Common myeloid progenitor, CD34-positive (primary cell): ENCODE results near the gene CIAO3.

Experiments used
- CTCF ChIA-PET: fragments of 350-600 bp; sonication (Branson Sonifier 250); formaldehyde crosslinking; loops from one replicate; lab custom pipeline; 2021; ENCODE audit warnings: antibody characterized with exemption; lab: Charles Lee
- POLR2A ChIA-PET: fragments of 350-600 bp; sonication (Branson Sonifier 250); formaldehyde crosslinking; loops from one replicate; lab custom pipeline; 2021; ENCODE audit warnings: antibody characterized with exemption; lab: Charles Lee
- DNase-seq, 3 donors: peaks; one replicate each; pipeline versions ENCODE4 v3.0.0 to v3.0.0-alpha.2; 2013
- H3K27ac ChIP-seq, 2 experiments: 1 replicate in 1 of 2; 2 replicates in 1 of 2; pipeline ENCODE4 v1.7.0; 2013; ENCODE audit warnings: inconsistent platforms in 2 of 2, low read length in 2 of 2, mild to moderate bottlenecking in 2 of 2, low read depth in 1 of 2, moderate library complexity in 1 of 2; ENCODE audit not compliant: severe bottlenecking in 2 of 2, insufficient read depth in 1 of 2, poor library complexity in 1 of 2
- H3K27me3 ChIP-seq, 5 experiments: replicated peaks in 2 of 5; 1 replicate in 3 of 5; 2 replicates in 2 of 5; pipeline versions ENCODE4 v1.6.1 to v1.7.0; 2013; ENCODE audit warnings: low read length in 4 of 5, mild to moderate bottlenecking in 2 of 5, moderate library complexity in 2 of 5, inconsistent platforms in 1 of 5; ENCODE audit not compliant: insufficient read depth in 5 of 5, control insufficient read depth in 4 of 5
- H3K36me3 ChIP-seq, 4 experiments: 1 replicate in 2 of 4; 2 replicates in 2 of 4; pipeline versions ENCODE4 v1.6.1 to v1.7.0; 2013; ENCODE audit warnings: low read length in 3 of 4, control low read depth in 1 of 4, mild to moderate bottlenecking in 1 of 4; ENCODE audit not compliant: control insufficient read depth in 4 of 4, insufficient read depth in 4 of 4
- H3K4me1 ChIP-seq, 4 experiments: 1 replicate in 3 of 4; 2 replicates in 1 of 4; pipeline versions ENCODE4 v1.6.1 to v1.7.1; 2013; ENCODE audit warnings: low read length in 3 of 4, mild to moderate bottlenecking in 3 of 4, control low read depth in 1 of 4, inconsistent platforms in 1 of 4, moderate library complexity in 1 of 4; ENCODE audit not compliant: control insufficient read depth in 4 of 4, insufficient read depth in 4 of 4; ENCODE audit errors: control extremely low read depth in 1 of 4
- H3K4me3 ChIP-seq, 7 experiments: 1 replicate in 4 of 7; 2 replicates in 3 of 7; pipeline versions ENCODE4 v1.5.1 to v1.7.0; 2013; ENCODE audit warnings: mild to moderate bottlenecking in 7 of 7, low read length in 6 of 7, moderate library complexity in 6 of 7, inconsistent platforms in 2 of 7, low read depth in 2 of 7, control low read depth in 1 of 7; ENCODE audit not compliant: insufficient read depth in 4 of 7, control insufficient read depth in 1 of 7; ENCODE audit errors: extremely low read depth in 1 of 7
- H3K9me3 ChIP-seq, 5 experiments: 1 replicate in 4 of 5; 2 replicates in 1 of 5; pipeline versions ENCODE4 v1.6.1 to v1.7.1; 2013; ENCODE audit warnings: low read length in 4 of 5, mild to moderate bottlenecking in 2 of 5, inconsistent platforms in 1 of 5, low read depth in 1 of 5, moderate library complexity in 1 of 5; ENCODE audit not compliant: control insufficient read depth in 4 of 5, insufficient read depth in 2 of 5; ENCODE audit errors: control extremely low read depth in 1 of 5
- WGBS: methylation state at CpG from one replicate; pipeline ENCODE4 v1.1.5; 2013; ENCODE audit not compliant: insufficient coverage; 5-methylcytosine and 5-hydroxymethylcytosine counted together

The CIAO3 gene

GRCh38 chr16:764848-765487, 24.2 kb upstream of the CIAO3 start:
- Histone ChIP-seq H3K4me3 (no peak overlapping the region), H3K36me3 (no peaks in the 10 kb centered on the region), H3K4me1 (peaks cover 0 to 11% (median 3%) of the 10 kb centered on the region in 4 experiments), H3K27ac (no peak overlapping the region), H3K27me3 (no peaks in the 10 kb centered on the region), H3K9me3 (no peaks in the 10 kb centered on the region)
- WGBS = 96% methylated on average over 36 of the region's 38 CpGs
- CTCF ChIA-PET = no interaction called here
- POLR2A ChIA-PET = no interaction called here
- no peak for DNase-seq

- ChIA-PET POLR2A (no interaction called here), CTCF (interaction anchor here (1.0 kb wide), 1 partner anchor 21 kb away, joined by 4 read pairs; no protein-coding TSS in a partner anchor)
- no peaks in the 10 kb centered on the region for H3K27me3 ChIP-seq
- peaks cover 0 to 7% (median 3%) of the 10 kb centered on the region in 4 experiments for H3K4me1 ChIP-seq
- 90% methylated on average over 13 of the region's 20 CpGs for WGBS
- no peak for DNase-seq
- H3K4me3 ChIP-seq = no peak overlapping the region
- H3K9me3 ChIP-seq = no peaks in the 10 kb centered on the region
- no peak overlapping the region for H3K27ac ChIP-seq
- no peaks in the 10 kb centered on the region for H3K36me3 ChIP-seq
Measured at GRCh38 chr16:764184-764750, 23.5 kb upstream of the CIAO3 start.

- Histone ChIP-seq H3K9me3 (no peaks in the 10 kb centered on the region), H3K27ac (no peak overlapping the region), H3K36me3 (no peaks in the 10 kb centered on the region), H3K27me3 (no peaks in the 10 kb centered on the region), H3K4me1 (peaks cover 0 to 7% (median 2%) of the 10 kb centered on the region in 4 experiments), H3K4me3 (no peak overlapping the region)
- CTCF ChIA-PET = interaction anchor here (1.0 kb wide), 1 partner anchor 22 kb away, joined by 4 read pairs; no protein-coding TSS in a partner anchor
- 95% methylated on average over 14 of the region's 21 CpGs for WGBS
- POLR2A ChIA-PET = no interaction called here
- DNase-seq = no peak
Measured at GRCh38 chr16:763369-764183, 22.8 kb upstream of the CIAO3 start.

- Histone ChIP-seq H3K9me3 (no peaks in the 10 kb centered on the region), H3K27ac (no peak overlapping the region), H3K27me3 (no peaks in the 10 kb centered on the region), H3K4me1 (peaks cover 0 to 10% (median 5%) of the 10 kb centered on the region in 4 experiments), H3K36me3 (no peaks in the 10 kb centered on the region), H3K4me3 (no peak overlapping the region)
- 96% methylated on average over 11 of the region's 17 CpGs for WGBS
- ChIA-PET POLR2A (no interaction called here), CTCF (interaction anchor here (0.7 kb wide), 1 partner anchor 25 kb away, joined by 3 read pairs; no protein-coding TSS in a partner anchor)
- no peak for DNase-seq
Measured at GRCh38 chr16:762595-763268, 21.9 kb upstream of the CIAO3 start.

GRCh38 chr16:761625-762513, 21.1 kb upstream of the CIAO3 start:
- Histone ChIP-seq H3K27ac (no peak overlapping the region), H3K4me1 (peaks cover 0 to 14% (median 9%) of the 10 kb centered on the region in 4 experiments), H3K9me3 (no peaks in the 10 kb centered on the region), H3K4me3 (no peak overlapping the region), H3K36me3 (no peaks in the 10 kb centered on the region), H3K27me3 (no peaks in the 10 kb centered on the region)
- WGBS = 94% methylated on average over 18 of the region's 22 CpGs
- ChIA-PET POLR2A (no interaction called here), CTCF (interaction anchor here (0.7 to 1.6 kb wide), 3 partner anchors 11 to 24 kb away, joined by 3 to 7 read pairs (median 3); no protein-coding TSS in a partner anchor)
- no peak for DNase-seq
